Measurements from ENCODE around the gene TIRAP.

The TIRAP gene

DNA sequence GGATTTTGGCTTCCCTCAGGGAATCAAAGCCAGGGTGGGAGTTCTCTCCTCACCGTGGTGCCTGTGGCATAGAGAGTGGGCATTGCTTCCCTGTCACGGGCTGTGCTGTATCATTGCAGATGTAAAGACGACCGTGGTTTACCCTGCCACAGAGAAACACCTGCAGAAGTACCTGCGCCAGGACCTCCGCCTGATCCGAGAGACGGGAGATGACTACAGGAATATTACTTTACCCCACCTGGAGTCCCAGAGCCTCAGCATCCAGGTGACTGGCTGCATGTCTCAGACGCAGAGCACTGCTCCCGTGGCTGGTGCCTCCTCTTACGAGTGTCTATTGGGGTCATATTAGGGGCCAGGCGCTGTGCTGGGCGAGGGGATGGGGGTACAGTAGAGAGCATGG, 48.4 kb downstream of the TIRAP start:
- H3K36me3 ChIP-seq (ENCODE audit: control insufficient read depth, insufficient read depth, low read length), result peaks cover 27% of the 10 kb centered on the region
- no peak for DNase-seq
- no peaks in the 10 kb centered on the region for H3K27me3 ChIP-seq (replicated peaks; ENCODE audit: control insufficient read depth, insufficient read depth, low read length, poor library complexity, severe bottlenecking)
- no peak overlapping the region for H3K4me3 ChIP-seq (ENCODE audit: insufficient read depth, low read depth, low read length, poor library complexity, severe bottlenecking)
- no peak overlapping the region for H3K27ac ChIP-seq (ENCODE audit: insufficient read depth, low read length, poor library complexity, severe bottlenecking)
- no peaks in the 10 kb centered on the region for H3K9me3 ChIP-seq (ENCODE audit: control insufficient read depth, low read length)
- no peaks in the 10 kb centered on the region for H3K4me1 ChIP-seq (ENCODE audit: control insufficient read depth, insufficient read depth, low read length, poor library complexity, severe bottlenecking)

- Histone ChIP-seq H3K27me3 (replicated peaks; ENCODE audit: control insufficient read depth, insufficient read depth, low read length, poor library complexity, severe bottlenecking) (no peaks in the 10 kb centered on the region), H3K9me3 (ENCODE audit: control insufficient read depth, low read length) (no peaks in the 10 kb centered on the region), H3K4me3 (ENCODE audit: insufficient read depth, low read depth, low read length, poor library complexity, severe bottlenecking) (no peak overlapping the region), H3K4me1 (ENCODE audit: control insufficient read depth, insufficient read depth, low read length, poor library complexity, severe bottlenecking) (no peaks in the 10 kb centered on the region), H3K36me3 (ENCODE audit: control insufficient read depth, insufficient read depth, low read length) (peaks cover 29% of the 10 kb centered on the region), H3K27ac (ENCODE audit: insufficient read depth, low read length, poor library complexity, severe bottlenecking) (no peak overlapping the region)
- peak in 1 of 3 donors; percentile 4 for DNase-seq
Observed at GRCh38 chr11:126332221-126332711, 49.4 kb downstream of the TIRAP start.

DNA sequence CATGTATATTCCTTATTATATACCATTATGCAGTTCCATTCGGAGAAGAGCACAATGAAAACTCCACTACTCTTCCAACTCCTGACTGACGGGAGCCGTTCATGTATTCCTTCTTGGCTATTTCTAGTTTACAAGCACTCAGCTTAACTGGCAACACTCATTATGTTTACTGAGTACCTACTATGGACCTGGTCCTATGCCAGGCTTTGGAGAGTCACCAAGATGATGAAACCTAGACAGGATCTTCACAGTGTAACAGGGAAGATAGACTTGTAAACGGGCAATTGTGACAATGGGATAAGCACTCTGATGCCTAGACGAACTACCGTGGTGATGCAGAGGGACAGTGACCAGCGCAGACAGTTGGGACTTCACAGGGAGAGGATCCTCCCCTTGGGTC, 50.2 kb downstream of the TIRAP start:
- H3K27me3 ChIP-seq (replicated peaks; ENCODE audit: control insufficient read depth, insufficient read depth, low read length, poor library complexity, severe bottlenecking), result no peaks in the 10 kb centered on the region
- H3K9me3 ChIP-seq (ENCODE audit: control insufficient read depth, low read length), result no peaks in the 10 kb centered on the region
- no peak overlapping the region for H3K27ac ChIP-seq (ENCODE audit: insufficient read depth, low read length, poor library complexity, severe bottlenecking)
- DNase-seq, result no peak
- no peaks in the 10 kb centered on the region for H3K4me1 ChIP-seq (ENCODE audit: control insufficient read depth, insufficient read depth, low read length, poor library complexity, severe bottlenecking)
- H3K36me3 ChIP-seq (ENCODE audit: control insufficient read depth, insufficient read depth, low read length), result peaks cover 38% of the 10 kb centered on the region
- no peak overlapping the region for H3K4me3 ChIP-seq (ENCODE audit: insufficient read depth, low read depth, low read length, poor library complexity, severe bottlenecking)

DNA sequence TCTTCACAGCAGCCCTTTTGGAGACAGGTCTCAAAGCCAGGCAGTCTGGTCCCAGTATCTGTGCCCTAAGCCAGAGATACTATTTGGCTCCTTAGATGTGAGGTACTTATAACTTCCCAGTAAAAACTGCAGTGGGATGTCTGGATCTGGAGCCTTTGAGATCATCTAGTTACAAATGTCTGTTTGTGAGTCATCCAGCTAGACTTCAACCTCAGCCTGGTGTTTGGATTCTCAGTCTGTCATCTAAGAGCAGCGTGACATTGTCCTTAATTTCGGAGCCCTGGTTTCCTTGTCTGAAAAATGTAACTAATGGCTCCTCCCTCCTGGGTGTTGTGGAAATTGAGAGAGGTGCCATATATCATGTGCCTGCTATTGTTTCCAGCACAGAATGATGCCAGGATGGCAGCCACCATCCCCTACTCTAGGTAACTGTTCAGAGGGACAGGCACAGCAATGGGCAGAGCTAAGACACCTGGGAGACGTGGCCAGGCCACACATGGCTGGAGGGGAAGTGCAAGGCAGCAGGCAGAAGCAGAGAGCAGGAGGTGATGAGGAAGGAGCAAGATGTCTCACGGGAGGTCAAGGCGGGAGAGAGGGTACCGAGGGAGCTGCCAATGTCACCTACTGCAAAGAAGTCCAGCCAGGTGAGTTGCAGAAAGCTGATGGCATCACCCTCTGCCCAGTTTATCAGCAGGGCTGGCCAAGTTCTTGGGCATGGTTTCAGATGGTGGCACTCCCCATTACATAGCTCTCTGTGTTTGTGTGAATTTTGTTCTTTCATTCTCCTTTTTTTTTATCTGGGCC, 52.0 kb downstream of the TIRAP start:
- Histone ChIP-seq H3K36me3 (ENCODE audit: control insufficient read depth, insufficient read depth, low read length) (peaks cover 55% of the 10 kb centered on the region), H3K27me3 (replicated peaks; ENCODE audit: control insufficient read depth, insufficient read depth, low read length, poor library complexity, severe bottlenecking) (no peaks in the 10 kb centered on the region)
- DNase-seq, result no peak

DNA sequence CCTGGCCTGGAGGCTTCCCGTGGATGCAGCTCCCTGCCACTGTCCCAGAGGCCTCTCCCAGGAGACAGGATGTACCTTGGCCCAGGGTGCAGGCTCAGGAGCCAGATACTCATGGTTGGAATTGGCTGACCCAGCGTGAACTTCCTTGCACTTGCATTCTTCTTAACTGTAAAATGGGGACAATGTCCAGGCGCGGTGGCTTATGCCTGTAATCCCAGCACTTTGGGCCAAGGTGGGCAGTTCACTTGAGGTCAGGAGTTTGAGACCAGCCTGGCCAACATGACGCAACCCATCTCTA, 52.5 kb downstream of the TIRAP start:
- Histone ChIP-seq H3K4me1 (ENCODE audit: control insufficient read depth, insufficient read depth, low read length, poor library complexity, severe bottlenecking) (no peaks in the 10 kb centered on the region), H3K4me3 (ENCODE audit: insufficient read depth, low read depth, low read length, poor library complexity, severe bottlenecking) (no peak overlapping the region), H3K27ac (ENCODE audit: insufficient read depth, low read length, poor library complexity, severe bottlenecking) (no peak overlapping the region), H3K36me3 (ENCODE audit: control insufficient read depth, insufficient read depth, low read length) (peaks cover 58% of the 10 kb centered on the region), H3K27me3 (replicated peaks; ENCODE audit: control insufficient read depth, insufficient read depth, low read length, poor library complexity, severe bottlenecking) (no peaks in the 10 kb centered on the region), H3K9me3 (ENCODE audit: control insufficient read depth, low read length) (no peaks in the 10 kb centered on the region)
- DNase-seq, result no peak

More for the DNA sequence above, 52.0 kb downstream of the TIRAP start:
- H3K27ac ChIP-seq (ENCODE audit: insufficient read depth, low read length, poor library complexity, severe bottlenecking), result no peak overlapping the region
- no peaks in the 10 kb centered on the region for H3K4me1 ChIP-seq (ENCODE audit: control insufficient read depth, insufficient read depth, low read length, poor library complexity, severe bottlenecking)
- H3K4me3 ChIP-seq (ENCODE audit: insufficient read depth, low read depth, low read length, poor library complexity, severe bottlenecking), result no peak overlapping the region
- H3K9me3 ChIP-seq (ENCODE audit: control insufficient read depth, low read length), result no peaks in the 10 kb centered on the region

- Histone ChIP-seq H3K9me3 (ENCODE audit: control insufficient read depth, low read length) (no peaks in the 10 kb centered on the region), H3K27ac (ENCODE audit: insufficient read depth, low read length, poor library complexity, severe bottlenecking) (no peak overlapping the region), H3K4me3 (ENCODE audit: insufficient read depth, low read depth, low read length, poor library complexity, severe bottlenecking) (no peak overlapping the region), H3K36me3 (ENCODE audit: control insufficient read depth, insufficient read depth, low read length) (peaks cover 61% of the 10 kb centered on the region), H3K27me3 (replicated peaks; ENCODE audit: control insufficient read depth, insufficient read depth, low read length, poor library complexity, severe bottlenecking) (no peaks in the 10 kb centered on the region), H3K4me1 (ENCODE audit: control insufficient read depth, insufficient read depth, low read length, poor library complexity, severe bottlenecking) (no peaks in the 10 kb centered on the region)
- DNase-seq, result no peak
Observed at GRCh38 chr11:126336138-126336541, 53.2 kb downstream of the TIRAP start.

DNA sequence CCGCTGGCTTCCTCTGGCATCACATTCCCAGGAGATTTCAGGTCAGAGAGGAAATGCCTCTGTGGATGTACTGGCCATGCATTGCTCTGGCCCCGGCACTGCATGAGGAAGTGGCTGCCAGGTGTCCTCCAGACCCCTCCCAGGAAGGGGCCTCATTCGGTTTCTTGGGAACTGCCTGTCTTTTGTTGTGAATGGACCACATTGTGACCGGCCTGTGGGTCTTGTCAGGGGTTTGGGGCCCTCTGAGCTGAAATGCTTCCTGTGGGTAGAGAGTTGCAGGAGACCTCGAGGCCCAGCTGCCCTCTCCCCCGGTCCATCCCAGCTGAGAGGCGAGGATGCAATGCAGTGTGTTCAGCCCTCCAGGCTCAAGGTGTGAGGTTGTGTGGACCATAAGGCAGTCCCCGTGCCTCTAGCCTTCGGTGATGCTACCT, 53.8 kb downstream of the TIRAP start:
- no peaks in the 10 kb centered on the region for H3K4me1 ChIP-seq (ENCODE audit: control insufficient read depth, insufficient read depth, low read length, poor library complexity, severe bottlenecking)
- no peaks in the 10 kb centered on the region for H3K27me3 ChIP-seq (replicated peaks; ENCODE audit: control insufficient read depth, insufficient read depth, low read length, poor library complexity, severe bottlenecking)
- DNase-seq, result no peak
- peaks cover 59% of the 10 kb centered on the region for H3K36me3 ChIP-seq (ENCODE audit: control insufficient read depth, insufficient read depth, low read length)
- no peak overlapping the region for H3K4me3 ChIP-seq (ENCODE audit: insufficient read depth, low read depth, low read length, poor library complexity, severe bottlenecking)
- H3K9me3 ChIP-seq (ENCODE audit: control insufficient read depth, low read length), result no peaks in the 10 kb centered on the region
- no peak overlapping the region for H3K27ac ChIP-seq (ENCODE audit: insufficient read depth, low read length, poor library complexity, severe bottlenecking)

DNA sequence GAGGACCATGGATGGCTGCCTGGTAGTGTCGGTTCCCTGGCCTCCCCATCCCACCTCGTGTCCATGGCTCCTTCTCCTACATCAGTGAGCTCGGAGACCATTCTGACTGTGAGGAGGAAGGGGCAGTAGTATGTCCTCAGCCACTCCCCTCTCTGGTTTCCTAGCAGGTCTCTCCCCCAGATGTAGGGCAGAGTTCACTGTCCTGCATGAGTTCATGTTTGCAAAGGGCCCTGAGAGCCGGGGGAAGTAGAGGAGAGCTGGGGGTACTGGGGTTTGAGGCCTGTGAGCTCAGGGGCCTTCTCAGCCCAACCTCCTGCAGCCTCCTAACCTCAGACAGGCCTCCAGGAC, 54.2 kb downstream of the TIRAP start:
- no peak overlapping the region for H3K27ac ChIP-seq (ENCODE audit: insufficient read depth, low read length, poor library complexity, severe bottlenecking)
- peaks cover 55% of the 10 kb centered on the region for H3K36me3 ChIP-seq (ENCODE audit: control insufficient read depth, insufficient read depth, low read length)
- H3K9me3 ChIP-seq (ENCODE audit: control insufficient read depth, low read length), result no peaks in the 10 kb centered on the region
- no peaks in the 10 kb centered on the region for H3K4me1 ChIP-seq (ENCODE audit: control insufficient read depth, insufficient read depth, low read length, poor library complexity, severe bottlenecking)
- no peaks in the 10 kb centered on the region for H3K27me3 ChIP-seq (replicated peaks; ENCODE audit: control insufficient read depth, insufficient read depth, low read length, poor library complexity, severe bottlenecking)
- no peak for DNase-seq
- H3K4me3 ChIP-seq (ENCODE audit: insufficient read depth, low read depth, low read length, poor library complexity, severe bottlenecking), result no peak overlapping the region

GRCh38 chr11:126337474-126338241, 54.8 kb downstream of the TIRAP start:
- DNase-seq, result no peak
- no peaks in the 10 kb centered on the region for H3K4me1 ChIP-seq (ENCODE audit: control insufficient read depth, insufficient read depth, low read length, poor library complexity, severe bottlenecking)
- H3K9me3 ChIP-seq (ENCODE audit: control insufficient read depth, low read length), result no peaks in the 10 kb centered on the region
- no peak overlapping the region for H3K4me3 ChIP-seq (ENCODE audit: insufficient read depth, low read depth, low read length, poor library complexity, severe bottlenecking)
- peaks cover 51% of the 10 kb centered on the region for H3K36me3 ChIP-seq (ENCODE audit: control insufficient read depth, insufficient read depth, low read length)
- H3K27ac ChIP-seq (ENCODE audit: insufficient read depth, low read length, poor library complexity, severe bottlenecking), result no peak overlapping the region
- H3K27me3 ChIP-seq (replicated peaks; ENCODE audit: control insufficient read depth, insufficient read depth, low read length, poor library complexity, severe bottlenecking), result no peaks in the 10 kb centered on the region

DNA sequence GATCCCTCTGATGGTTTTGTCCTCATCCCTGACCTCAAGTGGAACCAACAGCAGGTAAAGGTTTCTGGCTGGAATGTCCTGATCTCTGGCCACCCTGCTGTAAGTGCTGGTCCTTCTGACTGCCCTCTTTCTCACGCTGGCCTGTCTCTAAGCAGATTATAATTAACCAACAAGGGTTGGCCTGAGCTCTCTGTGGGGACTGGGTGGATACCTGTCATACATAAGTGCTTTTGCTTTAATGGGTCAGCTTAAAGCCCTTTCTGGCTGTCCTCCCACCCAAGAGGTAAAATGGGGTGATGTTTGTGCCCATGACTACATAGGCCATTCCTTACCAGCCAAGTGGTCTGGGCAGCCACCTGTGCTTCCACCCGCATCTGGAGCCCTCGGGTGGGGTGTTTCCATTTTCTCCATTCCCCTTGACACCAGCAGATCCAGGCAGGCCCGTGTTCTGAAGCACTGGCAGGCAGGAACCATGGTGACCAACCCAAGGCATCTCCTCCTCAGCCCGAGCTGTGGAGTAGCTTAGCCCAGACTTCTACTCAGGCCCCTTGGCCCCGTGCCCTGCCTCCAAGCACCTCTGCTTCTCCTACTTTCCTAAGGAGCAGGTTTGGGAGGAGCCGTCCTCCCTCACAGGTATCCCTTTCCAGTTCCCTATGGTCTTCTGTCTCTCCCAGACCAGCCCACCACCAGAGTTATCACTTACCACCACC, 55.6 kb downstream of the TIRAP start:
- Histone ChIP-seq H3K9me3 (ENCODE audit: control insufficient read depth, low read length) (no peaks in the 10 kb centered on the region), H3K36me3 (ENCODE audit: control insufficient read depth, insufficient read depth, low read length) (peaks cover 47% of the 10 kb centered on the region), H3K4me3 (ENCODE audit: insufficient read depth, low read depth, low read length, poor library complexity, severe bottlenecking) (no peak overlapping the region), H3K27ac (ENCODE audit: insufficient read depth, low read length, poor library complexity, severe bottlenecking) (no peak overlapping the region), H3K4me1 (ENCODE audit: control insufficient read depth, insufficient read depth, low read length, poor library complexity, severe bottlenecking) (no peaks in the 10 kb centered on the region), H3K27me3 (replicated peaks; ENCODE audit: control insufficient read depth, insufficient read depth, low read length, poor library complexity, severe bottlenecking) (no peaks in the 10 kb centered on the region)
- DNase-seq, result no peak
